Fibroblast of skin of left biceps (primary cell): ENCODE results near the gene RADIL.

Experiments
- DNase-seq, 2 experiments: peaks; one replicate each; pipeline ENCODE4 v3.0.0-alpha.2; 2013; ENCODE audit warnings: low read depth in 2 of 2

RADIL gene

GRCh38 chr7:4831723-4832495, 51.6 kb downstream of the RADIL start:
- no peak for DNase-seq

GRCh38 chr7:4830176-4830575, 53.3 kb downstream of the RADIL start:
- DNase-seq = peak; percentile 10 to 20

GRCh38 chr7:4828720-4829383, 54.7 kb downstream of the RADIL start:
- DNase-seq = no peak

GRCh38 chr7:4825081-4825480, 58.4 kb downstream of the RADIL start:
- no peak for DNase-seq

- DNase-seq = no peak
Observed at GRCh38 chr7:4824120-4824775, 59.3 kb downstream of the RADIL start.

GRCh38 chr7:4823441-4824119, 59.9 kb downstream of the RADIL start:
- no peak for DNase-seq

GRCh38 chr7:4822677-4823076, 60.8 kb downstream of the RADIL start:
- no peak for DNase-seq

GRCh38 chr7:4820967-4821471, 62.5 kb downstream of the RADIL start:
- no peak for DNase-seq

- DNase-seq = no peak
Observed at GRCh38 chr7:4820405-4820966, 63.0 kb downstream of the RADIL start.

GRCh38 chr7:4819560-4820404, 63.7 kb downstream of the RADIL start:
- no peak for DNase-seq

GRCh38 chr7:4818000-4818794, 65.3 kb downstream of the RADIL start:
- DNase-seq = no peak

- DNase-seq = no peak
Observed at GRCh38 chr7:4817178-4817901, 66.2 kb downstream of the RADIL start.

GRCh38 chr7:4816419-4817080, 67.0 kb downstream of the RADIL start:
- no peak for DNase-seq

GRCh38 chr7:4815609-4816418, 67.7 kb downstream of the RADIL start:
- DNase-seq = no peak

- no peak for DNase-seq
Observed at GRCh38 chr7:4815121-4815520, 68.4 kb downstream of the RADIL start.

GRCh38 chr7:4814433-4814832, 69.1 kb downstream of the RADIL start:
- DNase-seq = no peak

- DNase-seq = no peak
Observed at GRCh38 chr7:4809666-4810065, 73.8 kb downstream of the RADIL start.

GRCh38 chr7:4809091-4809591, 74.4 kb downstream of the RADIL start:
- no peak for DNase-seq
